ENCODE results near the gene ACE.

The ACE gene

GRCh38 chr17:63475491-63476412 is 1.1 kb upstream of the ACE start:
- no peak for DNase-seq

- DNase-seq, result no peak
Observed at GRCh38 chr17:63476459-63476853, 405 bp upstream of the ACE start.

GRCh38 chr17:63477480-63478440 is 899 bp downstream of the ACE start:
- DNase-seq, result peak in 1 of 5 experiments; percentile 14

- DNase-seq, result peak; percentile 39 to 75 (median 62)
Observed at GRCh38 chr17:63478814-63479494, 2.1 kb downstream of the ACE start.

GRCh38 chr17:63479495-63480184 is 2.8 kb downstream of the ACE start:
- DNase-seq, result no peak

- no peak for DNase-seq
Observed at GRCh38 chr17:63480192-63480784, 3.4 kb downstream of the ACE start.

- no peak for DNase-seq
Observed at GRCh38 chr17:63480826-63481487, 4.1 kb downstream of the ACE start.

GRCh38 chr17:63481488-63481870 is 4.6 kb downstream of the ACE start:
- DNase-seq, result no peak

GRCh38 chr17:63482509-63482908 is 5.6 kb downstream of the ACE start:
- no peak for DNase-seq

- no peak for DNase-seq
Observed at GRCh38 chr17:63483038-63483437, 6.2 kb downstream of the ACE start.

GRCh38 chr17:63483655-63484575 is 7.1 kb downstream of the ACE start:
- no peak for DNase-seq

GRCh38 chr17:63486317-63487013 is 9.6 kb downstream of the ACE start:
- DNase-seq, result no peak

- DNase-seq, result no peak
Observed at GRCh38 chr17:63487014-63487339, 10.1 kb downstream of the ACE start.

- DNase-seq, result no peak
Observed at GRCh38 chr17:63488851-63489250, 12.0 kb downstream of the ACE start.

GRCh38 chr17:63489291-63489690 is 12.4 kb downstream of the ACE start:
- no peak for DNase-seq

- no peak for DNase-seq
Observed at GRCh38 chr17:63490329-63490728, 13.5 kb downstream of the ACE start.

- no peak for DNase-seq
Observed at GRCh38 chr17:63490858-63491400, 14.1 kb downstream of the ACE start.

- DNase-seq, result no peak
Observed at GRCh38 chr17:63491413-63491812, 14.6 kb downstream of the ACE start.

- DNase-seq, result no peak
Observed at GRCh38 chr17:63491977-63492618, 15.2 kb downstream of the ACE start.

Data from T-helper 2 cell (primary cell).